Fibroblast of skin of left biceps (primary cell): ENCODE measurements around the gene CXADR.
A peak's percentile ranks its signal among the peaks of the same experiment; 100 is the strongest.
"Not testable (repeated sequence)": the region's sequence is repeated elsewhere in the genome, so short reads cannot be mapped to it uniquely, and the experiment has no call there.

Experiments
- DNase-seq, 2 experiments: peaks; one replicate each; pipeline ENCODE4 v3.0.0-alpha.2; 2013; ENCODE audit warnings: low read depth in 2 of 2

CXADR gene

GRCh38 chr21:17512253-17513213 is at the start of gene CXADR:
TSS of gene CXADR (plus strand) at chr21:17513043. CDS start at chr21:17513130, 87 bp downstream.
- DNase-seq, result no peak

- DNase-seq, result no peak
Measured at GRCh38 chr21:17466166-17466565, 46.7 kb upstream of the CXADR start.

- DNase-seq, result no peak
Measured at GRCh38 chr21:17467392-17467791, 45.5 kb upstream of the CXADR start.

GRCh38 chr21:17467829-17468228 is 45.0 kb upstream of the CXADR start:
- no peak for DNase-seq

- no peak for DNase-seq
Measured at GRCh38 chr21:17468698-17469097, 44.1 kb upstream of the CXADR start.

- no peak for DNase-seq
Measured at GRCh38 chr21:17469727-17470126, 43.1 kb upstream of the CXADR start.

- DNase-seq, result no peak
Measured at GRCh38 chr21:17472182-17472581, 40.7 kb upstream of the CXADR start.

GRCh38 chr21:17472592-17473271 is 40.1 kb upstream of the CXADR start:
- DNase-seq, result no peak

- no peak for DNase-seq
Measured at GRCh38 chr21:17476006-17476405, 36.8 kb upstream of the CXADR start.

- not testable (repeated sequence) for DNase-seq
Measured at GRCh38 chr21:17478156-17478555, 34.7 kb upstream of the CXADR start.

- no peak for DNase-seq
Measured at GRCh38 chr21:17479606-17480005, 33.2 kb upstream of the CXADR start.

- no peak for DNase-seq
Measured at GRCh38 chr21:17482928-17483327, 29.9 kb upstream of the CXADR start.

GRCh38 chr21:17488620-17489019 is 24.2 kb upstream of the CXADR start:
- no peak for DNase-seq

GRCh38 chr21:17489565-17489964 is 23.3 kb upstream of the CXADR start:
- DNase-seq, result peak in 1 of 2 experiments; percentile 13

- peak; percentile 85 to 88 for DNase-seq
Measured at GRCh38 chr21:17491716-17492414, 21.0 kb upstream of the CXADR start.

GRCh38 chr21:17492415-17493168 is 20.3 kb upstream of the CXADR start:
- no peak for DNase-seq

- DNase-seq, result no peak
Measured at GRCh38 chr21:17494051-17494450, 18.8 kb upstream of the CXADR start.

GRCh38 chr21:17495680-17496079 is 17.2 kb upstream of the CXADR start:
- no peak for DNase-seq

GRCh38 chr21:17497316-17497715 is 15.5 kb upstream of the CXADR start:
- no peak for DNase-seq

GRCh38 chr21:17498586-17498985 is 14.3 kb upstream of the CXADR start:
- no peak for DNase-seq
